GM12872 (cell line): ENCODE data around the gene MGLL.

Source experiments
- CTCF ChIP-seq: IDR thresholded peaks from 3 replicates; pipeline ENCODE4 v1.5.1; 2011; ENCODE audit warnings: low read depth, mild to moderate bottlenecking, low read length, moderate library complexity; ENCODE audit not compliant: insufficient read depth

The MGLL gene

DNA sequence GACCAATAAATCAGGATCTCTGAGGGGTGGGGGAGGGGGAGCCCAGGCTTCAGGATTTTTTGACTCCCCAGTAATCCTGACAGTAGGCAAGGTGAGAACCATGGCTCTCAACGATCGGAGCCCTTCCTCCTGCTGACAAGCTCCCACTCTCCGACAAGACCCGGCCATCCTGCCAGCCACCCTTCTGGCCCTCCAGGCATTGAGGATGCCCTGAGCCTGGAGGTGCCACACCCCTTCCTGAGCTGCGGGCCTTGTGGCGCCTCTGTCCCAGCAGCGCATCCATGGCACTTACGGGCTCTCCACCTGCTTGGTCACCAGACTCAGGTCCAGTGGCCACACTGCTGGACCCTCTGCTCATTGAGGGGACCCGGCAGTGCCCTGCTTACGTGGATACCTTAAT is 46.0 kb downstream of the MGLL start:
- no peak for TF ChIP-seq CTCF

GRCh38 chr3:127775398-127776109 is 46.8 kb downstream of the MGLL start:
- TF ChIP-seq CTCF, result no peak

- TF ChIP-seq CTCF, result no peak
Observed at GRCh38 chr3:127774647-127775046, 47.7 kb downstream of the MGLL start.

GRCh38 chr3:127773752-127774395 is 48.4 kb downstream of the MGLL start:
- no peak for TF ChIP-seq CTCF

- TF ChIP-seq CTCF, result no peak
Observed at GRCh38 chr3:127772827-127773751, 49.2 kb downstream of the MGLL start.

- no peak for TF ChIP-seq CTCF
Observed at GRCh38 chr3:127772273-127772672, 50.0 kb downstream of the MGLL start.

- no peak for TF ChIP-seq CTCF
Observed at GRCh38 chr3:127771746-127772145, 50.6 kb downstream of the MGLL start.
